ENCODE results near the gene SNAI1.

SNAI1 gene

GRCh38 chr20:49982072-49982345 lies 771 bp upstream of the SNAI1 start:
- peaks cover 33% of the 10 kb centered on the region for H4K20me1 ChIP-seq (ENCODE audit: insufficient read depth, low read length)
- no peak overlapping the region for H3K9ac ChIP-seq (ENCODE audit: low read depth, low read length)
- H3K27ac ChIP-seq (ENCODE audit: low read length), result no peak overlapping the region
- H3K79me2 ChIP-seq (ENCODE audit: insufficient read depth, low read length), result no peaks in the 10 kb centered on the region
- H3K27me3 ChIP-seq (ENCODE audit: insufficient read depth, low read length, poor library complexity), result peaks cover 26% of the 10 kb centered on the region
- no peaks in the 10 kb centered on the region for H3K36me3 ChIP-seq (ENCODE audit: insufficient read depth, low read length)
- DNase-seq (no peak), ATAC-seq (ENCODE audit: insufficient read depth, low read depth) (no peak)
- no peak overlapping the region for H3K4me3 ChIP-seq (ENCODE audit: low read depth in 1 of 2, low read length in 2 of 2)
- no peak overlapping the region for H2AFZ ChIP-seq (ENCODE audit: low read depth, low read length)
- no peaks in the 10 kb centered on the region for H3K9me3 ChIP-seq (ENCODE audit: insufficient read depth, low read length, severe bottlenecking)
- peaks cover 26% of the 10 kb centered on the region for H3K4me1 ChIP-seq (ENCODE audit: insufficient read depth, low read length)
- H3K4me2 ChIP-seq (ENCODE audit: insufficient read depth, low read length), result peak overlapping the region; percentile 91
- TF ChIP-seq CTCF (IDR thresholded peaks at IDR 0.05; ENCODE audit: borderline replicate concordance, extremely low read depth, low read length, poor library complexity, severe bottlenecking) (no peak), EZH2 (IDR thresholded peaks at IDR 0.05; ENCODE audit: borderline replicate concordance, low read depth, low read length, severe bottlenecking) (no peak)

GRCh38 chr20:49983123-49983847 lies 505 bp downstream of the SNAI1 start:
- H2AFZ ChIP-seq (ENCODE audit: low read depth, low read length), result peak overlapping the region; percentile 50; the same call in 1 of the 2 replicates
- peak overlapping the region; percentile 91 for H3K4me2 ChIP-seq (ENCODE audit: insufficient read depth, low read length)
- H3K27ac ChIP-seq (ENCODE audit: low read length), result no peak overlapping the region

GRCh38 chr20:49983848-49984408 lies 1.1 kb downstream of the SNAI1 start:
- Histone ChIP-seq H3K79me2 (ENCODE audit: insufficient read depth, low read length) (no peaks in the 10 kb centered on the region), H3K36me3 (ENCODE audit: insufficient read depth, low read length) (no peaks in the 10 kb centered on the region), H2AFZ (ENCODE audit: low read depth, low read length) (no peak overlapping the region), H4K20me1 (ENCODE audit: insufficient read depth, low read length) (peaks cover 33% of the 10 kb centered on the region), H3K27ac (ENCODE audit: low read length) (no peak overlapping the region), H3K27me3 (ENCODE audit: insufficient read depth, low read length, poor library complexity) (peaks cover 26% of the 10 kb centered on the region), H3K9ac (ENCODE audit: low read depth, low read length) (no peak overlapping the region), H3K4me1 (ENCODE audit: insufficient read depth, low read length) (peaks cover 21% of the 10 kb centered on the region), H3K4me3 (ENCODE audit: low read depth in 1 of 2, low read length in 2 of 2) (no peak overlapping the region), H3K9me3 (ENCODE audit: insufficient read depth, low read length, severe bottlenecking) (no peaks in the 10 kb centered on the region), H3K4me2 (ENCODE audit: insufficient read depth, low read length) (no peak overlapping the region)
- TF ChIP-seq EZH2 (IDR thresholded peaks at IDR 0.05; ENCODE audit: borderline replicate concordance, low read depth, low read length, severe bottlenecking) (no peak), CTCF (IDR thresholded peaks at IDR 0.05; ENCODE audit: borderline replicate concordance, extremely low read depth, low read length, poor library complexity, severe bottlenecking) (no peak)
- DNase-seq (no peak), ATAC-seq (ENCODE audit: insufficient read depth, low read depth) (no peak)

More at GRCh38 chr20:49983123-49983847, 505 bp downstream of the SNAI1 start:
- Histone ChIP-seq H3K36me3 (ENCODE audit: insufficient read depth, low read length) (no peaks in the 10 kb centered on the region), H3K9ac (ENCODE audit: low read depth, low read length) (peak overlapping the region; percentile 46), H3K4me1 (ENCODE audit: insufficient read depth, low read length) (peaks cover 26% of the 10 kb centered on the region), H3K9me3 (ENCODE audit: insufficient read depth, low read length, severe bottlenecking) (no peaks in the 10 kb centered on the region), H4K20me1 (ENCODE audit: insufficient read depth, low read length) (peaks cover 33% of the 10 kb centered on the region), H3K4me3 (ENCODE audit: low read depth in 1 of 2, low read length in 2 of 2) (peak overlapping the region in 1 of 2 experiments; percentile 55; a peak in 2 of 4 replicates), H3K27me3 (ENCODE audit: insufficient read depth, low read length, poor library complexity) (peaks cover 26% of the 10 kb centered on the region), H3K79me2 (ENCODE audit: insufficient read depth, low read length) (no peaks in the 10 kb centered on the region)
- TF ChIP-seq CTCF (IDR thresholded peaks at IDR 0.05; ENCODE audit: borderline replicate concordance, extremely low read depth, low read length, poor library complexity, severe bottlenecking) (no peak), EZH2 (IDR thresholded peaks at IDR 0.05; ENCODE audit: borderline replicate concordance, low read depth, low read length, severe bottlenecking) (no peak)
- DNase-seq, result no peak
- ATAC-seq (ENCODE audit: insufficient read depth, low read depth), result no peak; the same call in 2 of the 3 replicates

All from DND-41 (cell line).